IMR-90 (cell line): ENCODE data around the gene PLCB3. TPM values are rescaled to one million over a fixed set of nuclear protein-coding genes. Genes with fewer than 3 reads are reported as not detected.
A peak's percentile ranks its signal among the peaks of the same experiment; 100 is the strongest.

Experiments used
- FOS ChIP-seq: fragments of 150-350 bp; IDR thresholded peaks from 2 replicates; pipeline ENCODE4 v1.6.1; 2016; ENCODE audit warnings: low read depth, low read length
- MXI1 ChIP-seq: IDR thresholded peaks from 2 replicates; pipeline ENCODE4 v1.6.1; 2012; ENCODE audit warnings: low read depth, mild to moderate bottlenecking, low read length, moderate library complexity, borderline replicate concordance
- RCOR1 ChIP-seq: IDR thresholded peaks from 2 replicates; pipeline ENCODE4 v1.6.1; 2012; ENCODE audit warnings: mild to moderate bottlenecking, low read length, improper control_type of control experiment; ENCODE audit not compliant: insufficient replicate concordance
- polyA plus RNA-seq, 3 experiments: library from polyadenylated mRNA; depleted of rRNA; stranded (reverse); fragments of >200 nt; gene quantifications; 2 replicates each; pipeline ENCODE4 v1.2.3, GENCODE V29; 2012; ENCODE audit warnings: low replicate concordance in 1 of 3
- total RNA-seq: library from RNA; depleted of rRNA; stranded (reverse); fragments of >200 nt; gene quantifications from 2 replicates; pipeline ENCODE4 v1.2.3, GENCODE V29; 2012

Gene PLCB3
- total and polyA plus RNA-seq, 2 of the 4 experiments (the other 2 are of a cell fraction): 23.9 to 24.9 TPM

- no peak for TF ChIP-seq FOS
- TF ChIP-seq RCOR1: no peak
- peak; percentile 93 for TF ChIP-seq MXI1
Observed at GRCh38 chr11:64246871-64247728, 4.2 kb upstream of the PLCB3 start, which contains the start of gene PPP1R14B (continued).
